ENCODE data around the gene USP50.

GRCh38 chr15:50506121-50506520, 40.3 kb downstream of the USP50 start:
- no peak for TF ChIP-seq TAF1 (conservative IDR thresholded peaks at IDR 0.05)
- TF ChIP-seq CTCF (IDR thresholded peaks at IDR 0.05; ENCODE audit: low read depth, low read length, missing input control): no peak
- no peak for TF ChIP-seq ZBTB33 (IDR thresholded peaks at IDR 0.05)
- TF ChIP-seq MAX (IDR thresholded peaks at IDR 0.05): no peak
- no peak for TF ChIP-seq HNF4G (IDR thresholded peaks at IDR 0.05)
- TF ChIP-seq ATF3 (IDR thresholded peaks at IDR 0.05): no peak
- no peak for TF ChIP-seq NR2F2 (IDR thresholded peaks at IDR 0.05)
- TF ChIP-seq RAD21 (IDR thresholded peaks at IDR 0.05): no peak
